HCT116 (cell line): Measurements from ENCODE around the gene TRPM3. TPM values are rescaled to one million over a fixed set of nuclear protein-coding genes. Genes with fewer than 3 reads are reported as not detected.

ENCODE experiments used
- ATAC-seq: fragments of 200-7000 bp; cut with Tn5 transposase; 2 replicates; pipeline ENCODE4 v1.9.1; 2020; ENCODE audit warnings: mild to moderate bottlenecking, moderate library complexity
- BruUV-seq: library from RNA; stranded (reverse); fragments of 400-500 nt; replicated peaks from 2 replicates; lab custom pipeline; 2021; lab: Mats Ljungman, UMichigan
- CTCF ChIA-PET: fragments of 300-600 bp; sonication (Branson Sonifier 250); formaldehyde crosslinking; loops from one replicate; lab custom pipeline; 2021; ENCODE audit warnings: antibody characterized with exemption; lab: Charles Lee
- POLR2A ChIA-PET: fragments of 300-600, 350-600 bp; sonication (Branson Sonifier 250); formaldehyde crosslinking; loops from one replicate; lab custom pipeline; 2021; ENCODE audit warnings: antibody characterized with exemption; lab: Charles Lee
- RAD21 ChIA-PET, 2 experiments: fragments of 300-600 bp; sonication (Branson Sonifier 250); formaldehyde crosslinking; loops; one replicate each; lab custom pipeline; 2023; ENCODE audit warnings: low total read pairs in 2 of 2; ENCODE audit not compliant: uncharacterized antibody in 2 of 2, unreplicated experiment in 2 of 2, low non-redundant PET in 1 of 2; lab: Charles Lee
- DNase-seq: peaks from one replicate; pipeline ENCODE4 v3.0.0-alpha.2; 2010; ENCODE audit warnings: low read depth, low spot score
- H2AFZ ChIP-seq: fragments of 200-600 bp; shearing (Covaris generic), sonication (generic); 2 replicates; pipeline ENCODE4 v1.6.1; 2017; ENCODE audit warnings: low read depth, mixed run types, mixed read lengths, antibody characterized with exemption, low read length; ENCODE audit not compliant: poor library complexity, severe bottlenecking
- H3K27ac ChIP-seq: 2 replicates; pipeline ENCODE4 v1.5.1; 2012; ENCODE audit warnings: low read depth, low read length
- H3K27me3 ChIP-seq: fragments of 200-600 bp; sonication (generic); 2 replicates; pipeline ENCODE4 v1.6.1; 2016; ENCODE audit warnings: mixed run types, low read length, mixed read lengths; ENCODE audit not compliant: insufficient read depth
- H3K36me3 ChIP-seq, 2 experiments: fragments of 200-500 bp in 1 of 2; fragments of 200-600 bp in 1 of 2; sonication (Bioruptor generic) in 1 of 2; sonication (generic) in 1 of 2; 2 replicates each; pipeline versions ENCODE4 v1.5.1 to v1.6.1; 2014 to 2016; ENCODE audit warnings: low read length in 2 of 2, inconsistent platforms in 1 of 2, mixed read lengths in 1 of 2, mixed run types in 1 of 2; ENCODE audit not compliant: insufficient read depth in 2 of 2, control insufficient read depth in 1 of 2
- H3K4me1 ChIP-seq, 2 experiments: fragments of 200-600 bp in 1 of 2; sonication (generic) in 1 of 2; 2 replicates each; pipeline versions ENCODE4 v1.5.1 to v1.6.1; 2012 to 2017; ENCODE audit warnings: low read length in 2 of 2, inconsistent platforms in 1 of 2, mild to moderate bottlenecking in 1 of 2, mixed read lengths in 1 of 2, mixed run types in 1 of 2, moderate library complexity in 1 of 2; ENCODE audit not compliant: insufficient read depth in 2 of 2, control insufficient read depth in 1 of 2
- H3K4me2 ChIP-seq: fragments of 200-600 bp; sonication (generic); 2 replicates; pipeline ENCODE4 v1.6.1; 2017; ENCODE audit warnings: mixed run types, low read length, mixed read lengths
- H3K4me3 ChIP-seq, 2 experiments: fragments of 200-600 bp in 1 of 2; sonication (generic) in 1 of 2; replicated peaks in 1 of 2; 2 replicates each; pipeline ENCODE4 v1.5.1; 2011 to 2016; ENCODE audit warnings: low read length in 2 of 2, control low read depth in 1 of 2, low read depth in 1 of 2, mild to moderate bottlenecking in 1 of 2, mixed read lengths in 1 of 2, mixed run types in 1 of 2
- H3K79me2 ChIP-seq: fragments of 200-600 bp; sonication (generic); 2 replicates; pipeline ENCODE4 v1.6.1; 2017; ENCODE audit warnings: mild to moderate bottlenecking, mixed run types, low read length, moderate library complexity, mixed read lengths; ENCODE audit not compliant: insufficient read depth
- H3K9ac ChIP-seq: fragments of 200-600 bp; sonication (generic); 2 replicates; pipeline ENCODE4 v1.6.1; 2016; ENCODE audit warnings: low read length, mixed read lengths
- H3K9me2 ChIP-seq: fragments of 200-600 bp; sonication (generic), shearing (Covaris generic); 2 replicates; pipeline ENCODE4 v1.6.1; 2017; ENCODE audit warnings: mixed run types, mild to moderate bottlenecking, moderate library complexity; ENCODE audit not compliant: insufficient read depth
- H3K9me3 ChIP-seq, 2 experiments: fragments of 200-500 bp in 1 of 2; fragments of 200-600 bp in 1 of 2; sonication (Bioruptor generic) in 1 of 2; sonication (generic) in 1 of 2; 2 replicates each; pipeline ENCODE4 v1.6.1; 2014 to 2017; ENCODE audit warnings: low read length in 2 of 2, mixed read lengths in 2 of 2, inconsistent platforms in 1 of 2, low read depth in 1 of 2, mild to moderate bottlenecking in 1 of 2, mixed run types in 1 of 2, moderate library complexity in 1 of 2; ENCODE audit not compliant: control insufficient read depth in 1 of 2, insufficient read depth in 1 of 2
- H4K20me1 ChIP-seq: fragments of 200-600 bp; sonication (generic), shearing (Covaris generic); 2 replicates; pipeline ENCODE4 v1.6.1; 2017; ENCODE audit warnings: mixed run types, mild to moderate bottlenecking, moderate library complexity; ENCODE audit not compliant: insufficient read depth
- ATF3 ChIP-seq: IDR thresholded peaks from 2 replicates; pipeline ENCODE4 v1.6.1; 2012
- CBX3 ChIP-seq: IDR thresholded peaks from 2 replicates; pipeline ENCODE4 v1.6.1; 2012; ENCODE audit warnings: low read depth
- CEBPB ChIP-seq: IDR thresholded peaks from 2 replicates; pipeline ENCODE4 v1.6.1; 2012; ENCODE audit warnings: low read depth
- CTCF ChIP-seq, 3 experiments: fragments of 200-600 bp in 1 of 3; sonication (generic) in 1 of 3; IDR thresholded peaks in 2 of 3; conservative IDR thresholded peaks in 1 of 3; 2 replicates each; pipeline ENCODE4 v1.5.1; 2012 to 2017; ENCODE audit warnings: low read depth in 2 of 3, low read length in 2 of 3, antibody characterized with exemption in 1 of 3, borderline replicate concordance in 1 of 3, control low read depth in 1 of 3, mild to moderate bottlenecking in 1 of 3, mixed read lengths in 1 of 3, mixed run types in 1 of 3, moderate library complexity in 1 of 3; ENCODE audit not compliant: insufficient read depth in 1 of 3
- ELF1 ChIP-seq: IDR thresholded peaks from 2 replicates; pipeline ENCODE4 v1.6.1; 2012; ENCODE audit warnings: low read depth, borderline replicate concordance
- EZH2 ChIP-seq: fragments of 200-600 bp; sonication (generic); IDR thresholded peaks from 2 replicates; pipeline ENCODE4 v1.6.1; 2017; ENCODE audit warnings: antibody characterized with exemption, mixed run types
- EZH2phosphoT487 ChIP-seq: fragments of 200-600 bp; IDR thresholded peaks from 2 replicates; pipeline ENCODE4 v1.6.1; 2018; ENCODE audit warnings: antibody characterized with exemption, borderline replicate concordance
- MAX ChIP-seq: IDR thresholded peaks from 2 replicates; pipeline ENCODE4 v1.6.1; 2012
- POLR2A ChIP-seq: IDR thresholded peaks from 2 replicates; pipeline ENCODE4 v1.7.0; 2011; ENCODE audit warnings: borderline replicate concordance; ENCODE audit not compliant: insufficient read depth, insufficient read length; ENCODE audit errors: extremely low read depth
- POLR2AphosphoS5 ChIP-seq: IDR thresholded peaks from 2 replicates; pipeline ENCODE4 v1.6.1; 2011; ENCODE audit warnings: mild to moderate bottlenecking, low read depth, low read length, moderate library complexity
- RAD21 ChIP-seq: IDR thresholded peaks from 2 replicates; pipeline ENCODE4 v1.6.1; 2012; ENCODE audit warnings: low read depth, mild to moderate bottlenecking
- REST ChIP-seq: IDR thresholded peaks from 2 replicates; pipeline ENCODE4 v1.6.1; 2012; ENCODE audit warnings: low read depth
- SRF ChIP-seq: IDR thresholded peaks from 2 replicates; pipeline ENCODE4 v1.6.1; 2012; ENCODE audit warnings: low read depth
- TCF7L2 ChIP-seq: IDR thresholded peaks from 2 replicates; pipeline ENCODE4 v1.7.0; 2011; ENCODE audit warnings: borderline replicate concordance, inconsistent platforms; ENCODE audit not compliant: insufficient read depth, insufficient read length; ENCODE audit errors: extremely low read depth
- YY1 ChIP-seq: IDR thresholded peaks from 2 replicates; pipeline ENCODE4 v1.6.1; 2011; ENCODE audit warnings: low read length, low read depth, moderate library complexity, mild to moderate bottlenecking; ENCODE audit not compliant: insufficient replicate concordance; ENCODE audit errors: extremely low read depth
- ZBTB33 ChIP-seq: IDR thresholded peaks from 2 replicates; pipeline ENCODE4 v1.6.1; 2011; ENCODE audit warnings: mild to moderate bottlenecking, low read length, moderate library complexity; ENCODE audit not compliant: insufficient replicate concordance; ENCODE audit errors: extremely low read depth
- ZFX ChIP-seq: fragments of 450-650 bp; IDR thresholded peaks from 2 replicates; pipeline ENCODE4 v1.6.1; 2017
- ZNF274 ChIP-seq: fragments of 200-500 bp; sonication (Bioruptor generic); IDR thresholded peaks from 2 replicates; pipeline ENCODE4 v1.6.1; 2014; ENCODE audit warnings: mild to moderate bottlenecking, low read depth, low read length, inconsistent platforms
- intact Hi-C: fragments of 100-400 bp; cut with micrococcal nuclease; formaldehyde crosslinking; loops from 2 replicates; pipeline ENCODE4 v1.10.0; 2022
- total RNA-seq: library from RNA; stranded (reverse); gene quantifications from one replicate; pipeline ENCODE4 v1.2.1, GENCODE V29; 2021; ENCODE audit not compliant: unreplicated experiment

The TRPM3 gene
- total RNA-seq, 1 experiment from 2014 or later = not detected

GRCh38 chr9:70587201-70587600 is 534.2 kb downstream of the TRPM3 start:
- no peaks in the 10 kb centered on the region for H3K36me3 ChIP-seq
- no peak for ATAC-seq
- H3K79me2 ChIP-seq = no peaks in the 10 kb centered on the region
- ChIA-PET CTCF (interaction anchor here (1.6 kb wide), 1 partner anchor 15 kb away, joined by 4 read pairs; no protein-coding TSS in a partner anchor), POLR2A (no interaction called here), RAD21 (no interaction called here)
- TF ChIP-seq ELF1 (no peak), EZH2phosphoT487 (no peak), POLR2A (no peak), SRF (no peak), EZH2 (no peak), TCF7L2 (no peak), CBX3 (no peak), YY1 (no peak), POLR2AphosphoS5 (no peak), ZBTB33 (no peak), CTCF (IDR thresholded peaks at IDR 0.05 in 2 of 3, conservative IDR thresholded peaks at IDR 0.05 in 1 of 3; ENCODE audit: borderline replicate concordance in 1 of 3, insufficient read depth in 1 of 3, low read depth in 2 of 3, low read length in 2 of 3) (no peak), ATF3 (no peak), CEBPB (no peak), MAX (no peak), ZFX (no peak), REST (no peak), RAD21 (no peak), ZNF274 (no peak)
- H3K27me3 ChIP-seq = peaks cover 4% of the 10 kb centered on the region; the same call in 1 of the 2 replicates
- no peak overlapping the region for H3K4me2 ChIP-seq
- H3K9me3 ChIP-seq = no peaks in the 10 kb centered on the region
- intact Hi-C loops = no loop called here
- no peaks in the 10 kb centered on the region for H3K9me2 ChIP-seq
- no peak overlapping the region for H3K9ac ChIP-seq
- H3K4me3 ChIP-seq = no peak overlapping the region
- no peak overlapping the region for H3K27ac ChIP-seq
- no TSS peak for BruUV-seq
- no peaks in the 10 kb centered on the region for H3K4me1 ChIP-seq
- H4K20me1 ChIP-seq = no peaks in the 10 kb centered on the region
- H2AFZ ChIP-seq = no peak overlapping the region
- no peak for DNase-seq
